ENCODE results near the gene POLR1H.
"Not testable (repeated sequence)": the region's sequence is repeated elsewhere in the genome, so short reads cannot be mapped to it uniquely, and the experiment has no call there.

POLR1H gene

DNA sequence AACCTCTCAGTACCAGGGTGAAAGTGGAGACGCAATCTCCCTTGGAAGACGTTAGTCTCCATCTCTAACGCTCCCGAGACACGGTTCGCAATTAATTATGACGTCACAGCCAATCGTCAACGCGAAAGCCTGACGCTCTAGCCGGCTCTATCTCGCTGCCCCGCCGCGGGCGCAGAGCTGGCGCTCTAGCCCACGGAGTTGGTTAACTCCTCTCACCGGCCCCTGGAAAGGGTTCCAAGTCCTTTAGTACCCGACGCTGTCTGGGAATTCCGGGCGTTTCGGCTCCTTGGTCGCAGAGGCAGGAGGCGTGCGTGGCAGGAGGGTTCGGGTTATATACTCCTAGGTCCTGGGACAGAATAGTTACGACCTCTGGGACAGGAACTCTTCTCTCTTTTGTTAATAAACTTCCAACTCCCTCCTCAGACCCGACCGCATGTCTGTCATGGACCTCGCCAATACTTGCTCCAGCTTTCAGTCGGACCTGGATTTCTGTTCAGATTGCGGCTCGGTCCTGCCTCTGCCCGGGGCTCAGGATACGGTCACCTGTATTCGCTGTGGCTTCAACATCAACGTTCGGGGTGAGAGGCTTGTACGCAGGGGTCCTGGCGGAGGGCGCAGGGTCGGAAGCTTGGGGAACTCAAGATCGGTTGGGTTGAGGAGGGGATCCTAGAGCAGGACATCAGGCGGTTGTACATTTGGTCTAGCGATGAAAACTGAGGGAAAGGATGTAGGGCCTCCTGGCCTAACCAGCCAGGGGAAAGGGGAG is at the start of gene POLR1H:
POLR1H (plus strand) TSS at position 174 of the 766 bp plus-strand sequence; CDS start at position 434, 260 bp downstream.
- peak; percentile 97 for DNase-seq (ENCODE audit: low spot score)

DNA sequence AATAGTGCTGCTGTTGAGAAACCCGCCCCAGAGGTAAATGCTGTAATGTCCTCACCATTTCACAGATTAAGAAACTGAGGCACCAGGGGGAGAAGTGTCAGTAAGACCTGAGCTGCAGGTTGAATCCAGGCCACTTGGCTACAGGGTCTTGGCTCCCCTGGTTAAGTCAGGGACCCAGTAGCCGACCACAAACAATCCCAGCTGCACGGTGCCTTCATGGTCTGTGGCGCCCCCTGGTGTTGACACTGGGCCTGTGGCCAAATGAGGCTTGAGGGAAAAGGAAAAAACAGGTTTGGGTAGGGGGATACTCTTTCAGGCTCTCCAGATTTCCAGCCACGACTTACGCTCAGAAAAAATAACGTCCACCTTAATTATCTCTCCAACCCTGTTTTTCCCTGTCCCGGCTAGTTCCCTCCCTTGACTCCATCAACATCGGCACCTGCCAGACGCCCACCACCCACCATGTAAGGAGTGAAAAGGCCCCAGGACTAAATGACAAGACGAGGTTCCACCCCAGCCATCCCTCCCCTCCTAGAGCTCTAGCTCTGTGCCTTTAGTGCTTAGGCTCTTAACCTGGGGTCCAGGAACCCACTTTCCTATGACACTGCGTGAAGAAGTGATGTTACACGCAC is 47.7 kb upstream of the POLR1H start:
- DNase-seq (ENCODE audit: low spot score) = peak; percentile 68

- no peak for DNase-seq (ENCODE audit: low spot score)
These were observed 41.2 kb upstream of the POLR1H start for GRCh38 chr6:30019819-30020218.

DNA sequence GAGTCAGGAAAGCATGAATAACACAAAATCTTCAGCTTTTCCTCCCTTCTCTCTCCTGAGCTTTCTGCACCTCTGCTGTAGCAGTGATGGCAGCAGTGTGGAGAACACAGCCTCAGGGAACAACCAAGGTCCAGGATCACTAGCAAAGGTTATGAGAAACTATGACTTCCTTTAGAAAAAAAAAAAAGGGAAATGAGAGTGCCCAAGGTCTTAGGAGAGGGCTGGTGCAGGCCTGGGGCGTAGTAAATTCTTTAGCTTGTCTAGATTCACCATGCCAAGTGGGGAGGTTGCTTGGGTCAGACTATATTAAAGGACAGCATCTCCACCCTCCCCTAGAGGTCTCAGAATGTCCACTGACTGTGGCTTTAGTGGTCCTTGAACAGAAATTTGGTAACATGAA is 40.4 kb upstream of the POLR1H start:
- DNase-seq (ENCODE audit: low spot score) = no peak

DNA sequence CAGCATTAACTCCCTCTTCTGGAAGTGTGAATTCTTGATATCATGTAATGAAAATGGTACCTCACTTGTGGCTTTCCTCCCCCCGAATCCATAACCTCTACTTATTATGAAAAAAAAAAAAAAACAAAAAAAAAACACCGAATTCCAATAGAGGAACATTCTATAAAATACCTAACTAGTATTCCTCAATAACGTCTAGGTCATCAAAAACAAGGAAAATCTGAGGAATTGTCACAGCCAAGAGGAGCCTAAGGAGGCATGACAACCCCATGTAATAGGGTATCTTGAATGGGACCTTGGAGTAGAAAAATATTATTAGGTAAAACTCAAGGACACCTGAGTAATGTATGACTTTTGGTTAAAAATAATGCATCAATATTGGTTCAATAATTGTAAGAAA is 38.9 kb upstream of the POLR1H start:
- no peak for DNase-seq (ENCODE audit: low spot score)

DNA sequence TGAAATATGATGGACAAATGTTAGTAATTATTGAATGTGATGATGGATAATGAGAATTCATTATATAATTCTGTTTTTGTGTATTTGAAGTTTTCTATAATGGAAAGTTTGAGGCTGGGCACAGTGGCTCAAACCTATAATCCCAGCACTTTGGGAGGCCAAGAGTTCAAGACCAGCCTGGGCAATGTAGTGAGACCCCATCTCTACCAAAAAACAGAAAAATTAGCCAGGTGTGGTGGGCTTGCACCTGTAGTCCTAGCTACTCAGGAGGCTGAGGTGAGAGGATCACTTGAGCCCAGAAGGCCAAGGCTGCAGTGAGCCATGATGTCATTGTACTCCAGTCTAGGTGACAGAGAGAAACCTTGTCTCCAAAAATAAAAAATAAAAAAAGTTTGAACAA is 38.4 kb upstream of the POLR1H start:
- DNase-seq (ENCODE audit: low spot score) = not testable (repeated sequence)

GRCh38 chr6:30025186-30025585 is 35.9 kb upstream of the POLR1H start:
- DNase-seq (ENCODE audit: low spot score) = no peak

DNA sequence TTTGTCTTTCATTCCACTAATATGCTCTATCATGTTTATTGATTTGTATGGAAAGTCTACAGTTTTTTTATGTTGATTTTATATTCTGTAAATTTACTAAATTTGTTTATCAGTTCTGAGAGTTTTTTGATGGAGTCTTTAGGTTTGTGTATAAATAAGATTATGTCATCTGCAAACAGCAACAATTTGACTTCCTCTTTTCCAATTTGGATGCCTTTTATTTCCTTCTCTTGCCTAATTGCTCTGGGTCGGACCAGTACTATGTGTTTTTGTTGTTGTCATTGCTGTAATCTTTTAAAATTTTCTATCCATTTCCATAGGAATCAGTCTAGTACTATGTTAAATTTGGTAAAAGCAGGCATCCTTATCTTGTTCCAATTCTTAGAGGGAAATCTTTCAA is 31.5 kb upstream of the POLR1H start:
- no peak for DNase-seq (ENCODE audit: low spot score)

DNA sequence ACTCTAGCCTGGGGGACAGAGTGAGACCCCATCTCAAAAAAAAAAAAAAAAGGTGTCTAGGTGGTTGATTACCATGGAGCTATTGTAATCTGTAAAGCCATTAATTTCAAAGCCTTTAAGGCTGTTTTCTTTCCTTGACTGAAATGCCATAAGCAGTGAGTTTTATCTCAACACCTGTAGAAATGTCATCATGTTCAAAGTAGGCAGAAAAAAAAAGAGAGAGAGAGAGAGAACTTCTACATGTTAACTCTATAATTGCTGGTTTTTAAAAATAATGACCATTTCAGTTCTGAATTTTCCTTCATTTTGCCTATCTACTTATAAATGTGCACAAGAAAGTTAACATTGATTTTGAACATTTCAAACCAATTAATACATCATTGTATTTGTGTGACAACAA is 29.7 kb upstream of the POLR1H start:
- no peak for DNase-seq (ENCODE audit: low spot score)

- not testable (repeated sequence) for DNase-seq (ENCODE audit: low spot score)
These were observed 27.6 kb upstream of the POLR1H start for GRCh38 chr6:30033440-30033839.

DNA sequence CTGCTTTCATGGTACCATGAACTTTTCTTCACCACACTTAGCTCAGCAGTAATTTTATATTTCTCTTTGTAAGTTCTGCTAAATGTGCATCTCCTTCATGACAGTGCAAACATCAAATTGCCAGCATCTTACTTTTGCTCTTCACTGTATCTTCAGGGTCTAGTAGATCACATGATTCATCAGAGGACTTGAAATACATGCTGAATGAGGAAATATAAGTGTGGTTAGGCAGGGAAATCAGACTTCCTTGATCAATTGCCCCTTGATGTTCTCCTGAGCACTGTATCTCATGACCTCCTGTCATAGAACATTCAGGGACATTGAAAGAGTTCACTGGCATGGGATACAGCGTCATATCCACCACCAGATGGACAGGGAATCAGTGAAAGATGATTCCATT is 25.3 kb upstream of the POLR1H start:
- DNase-seq (ENCODE audit: low spot score) = no peak

- peak; percentile 35 for DNase-seq (ENCODE audit: low spot score)
These were observed 23.8 kb upstream of the POLR1H start for GRCh38 chr6:30037182-30037788.

DNA sequence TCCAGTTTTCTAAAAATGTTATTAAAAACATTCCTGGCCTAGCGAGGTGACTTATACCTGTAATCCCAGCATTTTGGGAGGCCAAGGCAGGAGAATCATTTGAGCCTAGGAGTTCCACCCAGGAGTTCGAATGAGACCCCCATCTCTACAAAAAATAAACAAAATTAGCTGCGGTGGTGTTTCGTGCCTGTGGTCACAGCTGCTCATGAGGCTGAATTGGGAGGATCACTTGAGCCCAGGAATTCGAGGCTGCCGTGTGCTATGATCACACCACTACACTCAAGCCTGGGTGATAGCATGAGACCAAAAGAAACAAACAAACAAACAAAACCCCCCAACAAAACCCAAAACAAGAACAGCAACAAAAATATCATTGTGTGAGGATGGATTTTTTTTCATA is 19.8 kb upstream of the POLR1H start:
- DNase-seq (ENCODE audit: low spot score) = no peak

GRCh38 chr6:30041821-30042220 is 19.2 kb upstream of the POLR1H start:
- DNase-seq (ENCODE audit: low spot score) = no peak

DNA sequence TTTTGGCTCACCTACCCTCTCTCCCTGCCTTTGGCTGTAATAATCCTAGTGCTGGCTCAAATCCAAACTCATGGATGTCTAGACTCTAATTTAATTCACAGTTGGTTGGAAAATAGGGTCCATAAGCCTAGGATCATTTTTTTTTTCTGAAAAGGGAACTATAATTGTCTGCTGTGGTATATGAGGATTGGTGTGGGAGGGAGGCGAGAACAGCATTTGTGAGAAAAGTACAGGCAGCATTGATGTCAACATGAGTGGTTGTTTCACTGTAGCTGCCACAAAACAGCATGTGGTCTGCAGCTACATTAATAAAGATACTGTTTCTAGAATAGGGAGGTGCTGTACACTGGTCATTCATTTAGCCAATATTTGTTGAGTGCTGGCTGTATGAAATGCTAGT is 18.6 kb upstream of the POLR1H start:
- DNase-seq (ENCODE audit: low spot score) = no peak

DNA sequence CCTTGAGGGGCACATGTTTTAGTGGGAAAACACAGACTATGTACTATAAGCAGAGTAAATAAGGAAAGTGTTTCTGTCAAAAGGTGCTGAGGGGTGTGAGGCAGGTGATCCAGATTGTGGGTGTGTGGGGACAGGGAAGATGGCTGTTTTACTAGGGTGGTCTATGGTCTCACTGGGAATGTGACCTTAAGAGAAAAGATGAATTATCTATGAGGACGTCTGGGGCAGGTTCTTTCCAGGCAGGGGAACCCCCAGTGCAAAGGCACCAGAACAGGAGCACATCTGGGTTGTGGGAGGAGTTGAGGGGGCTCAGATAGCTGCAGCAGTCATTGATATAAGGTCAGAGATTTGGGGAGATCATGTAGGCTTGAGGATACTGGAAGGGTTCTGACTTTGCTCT is 18.2 kb upstream of the POLR1H start:
- no peak for DNase-seq (ENCODE audit: low spot score)

- DNase-seq (ENCODE audit: low spot score) = no peak
These were observed 17.3 kb upstream of the POLR1H start for GRCh38 chr6:30043744-30044143.

GRCh38 chr6:30044630-30045029 is 16.4 kb upstream of the POLR1H start:
- no peak for DNase-seq (ENCODE audit: low spot score)

GRCh38 chr6:30047220-30047619 is 13.8 kb upstream of the POLR1H start:
- no peak for DNase-seq (ENCODE audit: low spot score)

GRCh38 chr6:30053682-30054081 is 7.4 kb upstream of the POLR1H start:
- DNase-seq (ENCODE audit: low spot score) = no peak

DNA sequence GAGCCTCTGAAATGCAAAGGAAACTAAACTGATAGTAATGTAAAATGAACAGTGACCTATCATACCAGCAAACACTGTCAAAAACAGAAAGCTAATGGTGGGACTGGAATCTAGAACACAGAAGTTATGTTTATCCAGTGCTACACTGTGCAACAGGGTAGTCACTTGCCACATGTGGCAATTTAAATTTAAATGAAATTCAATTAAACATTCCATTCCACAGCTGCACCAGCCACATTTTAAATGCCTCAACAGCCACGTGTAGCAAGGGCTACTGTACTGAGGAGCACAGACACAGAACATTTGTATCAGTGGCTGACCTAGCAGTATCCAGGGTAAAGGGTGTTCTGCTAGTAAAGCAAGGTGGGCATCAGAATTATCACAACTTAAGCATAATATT is 5.6 kb upstream of the POLR1H start:
- DNase-seq (ENCODE audit: low spot score) = no peak

GRCh38 chr6:30060606-30061091 is 416 bp upstream of the POLR1H start:
- no peak for DNase-seq (ENCODE audit: low spot score)

GRCh38 chr6:30061858-30062458 is 893 bp downstream of the POLR1H start:
- peak; percentile 57 for DNase-seq (ENCODE audit: low spot score)

All from hematopoietic multipotent progenitor cell treated with erythropoietin and hydrocortisone succinate and interleukin-3 and kit ligand, for 17 days (in vitro differentiated cells).